Lower leg skin (tissue), 3 donors: ENCODE measurements around the gene KCNK15.

Experiments used
- CTCF ChIP-seq, 3 donors: fragments of 450-650 bp; IDR thresholded peaks; one replicate each; pipeline ENCODE4 v1.5.1; 2016; ENCODE audit warnings: antibody characterized with exemption in 3 of 3, mild to moderate bottlenecking in 3 of 3, moderate library complexity in 2 of 3
- POLR2A ChIP-seq, 2 donors: fragments of 450-650 bp; IDR thresholded peaks; one replicate each; pipeline ENCODE4 v1.6.1; 2016 to 2017; ENCODE audit warnings: antibody characterized with exemption in 2 of 2, mild to moderate bottlenecking in 1 of 2, moderate library complexity in 1 of 2

GRCh38 chr20:44747166-44748004 lies 1.7 kb downstream of the KCNK15 start:
- TF ChIP-seq CTCF (IDR thresholded peaks at IDR 0.05) (peak in 1 of 3 donors; percentile 10), POLR2A (IDR thresholded peaks at IDR 0.05) (no peak)
